Heart left ventricle (tissue), 13 donors: ENCODE measurements around the gene B3GALNT1.

Experiments used
- POLR2A ChIP-seq, 2 donors: fragments of 450-650 bp; IDR thresholded peaks; one replicate each; pipeline ENCODE4 v1.6.1; 2017; ENCODE audit warnings: antibody characterized with exemption in 2 of 2, mild to moderate bottlenecking in 2 of 2, moderate library complexity in 2 of 2
- TF ChIP-seq, protein P1 (sequence below), 12 donors: fragments of 200-600 bp; sonication (generic) in 4 of 12; IDR thresholded peaks; one replicate each; pipeline versions ENCODE4 v1.5.0 to v1.8.0; 2018 to 2022; ENCODE audit warnings: antibody characterized with exemption in 12 of 12, mild to moderate bottlenecking in 5 of 12
- donor health status: ischemic (EF 13 %, LVEDD 7.1; RV severe dilation, severe dysfunction).
- donor health status: DM: no; HTN: yes; CAD: no.
- donor health status: DM: no; HTN: no; CAD: no.
- donor health status: ischemic (EF 25% LVEDD 6.9; RV normal size, moderate dysfunction).
- donor health status: ischemic (EF 25% LVEDD 5.7; RV mildly dilated, moderate dysfunction).
- donor health status: ischemic (EF 35%, LVEDD 5.7; RV mildly dilated, moderate dysfunction).
- donor health status: nonischemic (EF 11% LVEDD 7.7; RV severe dilation, severe dysfunction).
- donor health status: DM: yes; HTN: yes; CAD: no.
- donor health status: PGD.
- donor health status: ischemic (EF 29% LVEDD 5.4; RV normal size, mild dysfunction).
- donor health status: nonischemic (EF 23%, LVEDD 6.1; RV moderate dilation, normal function).

DNA sequence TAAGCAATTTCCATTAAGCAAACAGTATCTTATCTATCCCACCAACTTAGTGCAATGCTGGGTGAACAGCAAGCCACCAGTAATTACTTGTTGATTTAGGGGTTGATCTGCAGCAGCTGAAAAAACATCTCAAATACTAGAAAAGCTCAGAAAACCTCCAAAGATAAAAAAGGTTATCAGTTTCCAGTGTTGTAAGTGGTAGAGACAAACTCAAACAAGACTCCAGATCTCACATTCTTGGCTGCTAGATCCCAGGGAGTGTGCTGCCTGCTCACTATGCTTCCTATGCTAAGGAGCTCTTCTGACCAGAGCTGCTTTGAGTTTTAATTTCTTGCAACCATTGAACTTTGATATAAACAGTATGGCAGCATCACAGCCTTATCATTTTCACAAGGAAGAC is 11.3 kb downstream of the B3GALNT1 start:
- TF ChIP-seq, protein P1, sequence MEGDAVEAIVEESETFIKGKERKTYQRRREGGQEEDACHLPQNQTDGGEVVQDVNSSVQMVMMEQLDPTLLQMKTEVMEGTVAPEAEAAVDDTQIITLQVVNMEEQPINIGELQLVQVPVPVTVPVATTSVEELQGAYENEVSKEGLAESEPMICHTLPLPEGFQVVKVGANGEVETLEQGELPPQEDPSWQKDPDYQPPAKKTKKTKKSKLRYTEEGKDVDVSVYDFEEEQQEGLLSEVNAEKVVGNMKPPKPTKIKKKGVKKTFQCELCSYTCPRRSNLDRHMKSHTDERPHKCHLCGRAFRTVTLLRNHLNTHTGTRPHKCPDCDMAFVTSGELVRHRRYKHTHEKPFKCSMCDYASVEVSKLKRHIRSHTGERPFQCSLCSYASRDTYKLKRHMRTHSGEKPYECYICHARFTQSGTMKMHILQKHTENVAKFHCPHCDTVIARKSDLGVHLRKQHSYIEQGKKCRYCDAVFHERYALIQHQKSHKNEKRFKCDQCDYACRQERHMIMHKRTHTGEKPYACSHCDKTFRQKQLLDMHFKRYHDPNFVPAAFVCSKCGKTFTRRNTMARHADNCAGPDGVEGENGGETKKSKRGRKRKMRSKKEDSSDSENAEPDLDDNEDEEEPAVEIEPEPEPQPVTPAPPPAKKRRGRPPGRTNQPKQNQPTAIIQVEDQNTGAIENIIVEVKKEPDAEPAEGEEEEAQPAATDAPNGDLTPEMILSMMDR (IDR thresholded peaks at IDR 0.05): no peak
- TF ChIP-seq POLR2A (IDR thresholded peaks at IDR 0.05): no peak
